Glomerular visceral epithelial cell (primary cell): ENCODE results near the gene FAS.

Experiments
- DNase-seq: peaks from one replicate; pipeline ENCODE4 v3.0.0-alpha.2; 2016; ENCODE audit errors: extremely low spot score

FAS gene

GRCh38 chr10:88971221-88972061 lies 19.2 kb upstream of the FAS start:
- no peak for DNase-seq

GRCh38 chr10:88974012-88974411 lies 16.6 kb upstream of the FAS start:
- no peak for DNase-seq

- DNase-seq: peak; percentile 12
Observed at GRCh38 chr10:88974446-88975376, 15.9 kb upstream of the FAS start.

GRCh38 chr10:88975377-88975720 lies 15.2 kb upstream of the FAS start:
- DNase-seq: no peak

GRCh38 chr10:88978463-88978862 lies 12.1 kb upstream of the FAS start:
- DNase-seq: no peak

GRCh38 chr10:88979153-88979562 lies 11.4 kb upstream of the FAS start:
- DNase-seq: peak; percentile 88

GRCh38 chr10:88979603-88980002 lies 11.0 kb upstream of the FAS start:
- DNase-seq: no peak

GRCh38 chr10:88980247-88980646 lies 10.4 kb upstream of the FAS start:
- DNase-seq: no peak

- no peak for DNase-seq
Observed at GRCh38 chr10:88980800-88981199, 9.8 kb upstream of the FAS start.

- DNase-seq: no peak
Observed at GRCh38 chr10:88981435-88981834, 9.2 kb upstream of the FAS start.

GRCh38 chr10:88982366-88982765 lies 8.2 kb upstream of the FAS start:
- DNase-seq: no peak

- no peak for DNase-seq
Observed at GRCh38 chr10:88983206-88983605, 7.4 kb upstream of the FAS start.

GRCh38 chr10:88983939-88984338 lies 6.7 kb upstream of the FAS start:
- no peak for DNase-seq

- no peak for DNase-seq
Observed at GRCh38 chr10:88984525-88984924, 6.1 kb upstream of the FAS start.

GRCh38 chr10:88986549-88987242 lies 3.9 kb upstream of the FAS start:
- peak; percentile 44 for DNase-seq

- no peak for DNase-seq
Observed at GRCh38 chr10:88987243-88987725, 3.3 kb upstream of the FAS start.

- DNase-seq: no peak
Observed at GRCh38 chr10:88987840-88988239, 2.8 kb upstream of the FAS start.

GRCh38 chr10:88989423-88989822 lies 1.2 kb upstream of the FAS start:
- no peak for DNase-seq

- DNase-seq: peak; percentile 56
Observed at GRCh38 chr10:88989824-88990383, 694 bp upstream of the FAS start.

GRCh38 chr10:88991161-88991898 lies 732 bp downstream of the FAS start:
- DNase-seq: peak; percentile 56

- DNase-seq: no peak
Observed at GRCh38 chr10:88991899-88992320, 1.3 kb downstream of the FAS start.
